Activated T-cell treated with anti-CD3 and anti-CD28 coated beads, Interleukin-2, amount 50 U/mL, for 48 hours (primary cell): ENCODE results near the gene CAPN10.

Source experiments
- DNase-seq, 2 experiments: peaks; one replicate each; pipeline ENCODE4 v3.0.0-alpha.2; 2020

The CAPN10 gene

DNA sequence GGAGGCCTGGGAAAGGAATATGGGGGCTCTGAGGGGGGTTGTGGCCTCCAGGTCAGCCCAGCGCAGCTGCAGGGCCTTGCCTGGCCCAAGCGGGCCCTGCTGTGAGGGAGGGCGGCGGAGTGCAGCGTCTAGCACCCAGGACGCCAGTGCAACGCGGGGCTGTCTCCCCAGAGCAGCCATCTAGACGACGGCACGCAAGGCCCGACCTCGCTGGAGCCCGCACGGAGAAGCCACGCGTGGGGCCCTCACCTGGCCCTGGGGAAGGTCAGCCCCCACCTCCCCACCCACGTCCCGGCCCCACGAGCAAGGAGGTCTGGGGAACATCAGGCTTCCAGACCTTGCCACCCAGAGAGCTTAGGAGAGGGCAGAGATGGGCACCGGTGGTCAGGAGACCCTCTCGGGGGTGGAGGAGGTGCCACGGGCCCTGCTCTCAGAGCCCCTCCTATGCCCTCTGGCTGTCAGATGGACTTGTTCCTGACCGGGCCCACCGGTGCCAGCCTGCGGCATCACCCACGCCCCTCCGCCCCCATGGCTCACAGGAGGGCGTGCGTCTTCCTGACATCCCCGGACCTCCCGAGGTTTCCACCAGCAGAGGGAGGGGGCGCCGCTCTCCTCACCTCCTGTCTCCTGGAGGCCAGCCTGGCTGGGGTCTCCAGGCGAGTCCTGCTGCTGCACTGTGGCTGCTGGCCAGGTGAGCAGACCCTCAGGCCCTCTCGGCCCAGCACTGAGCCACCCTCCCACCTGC lies 55.7 kb downstream of the CAPN10 start:
- no peak for DNase-seq

DNA sequence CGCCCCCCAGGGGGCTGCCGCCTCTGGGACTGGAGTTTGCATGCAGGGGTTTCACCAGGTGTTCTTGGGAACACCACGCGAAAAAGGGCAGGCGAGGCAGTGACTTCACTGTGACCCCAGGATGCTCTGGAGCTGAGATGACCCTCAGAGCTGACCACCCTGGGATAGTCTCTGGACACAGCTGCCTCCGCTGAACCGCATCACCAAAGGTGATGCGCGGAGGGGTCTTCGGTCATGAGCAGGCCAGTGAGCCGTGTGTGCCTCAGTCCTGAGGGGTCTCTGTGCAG lies 56.2 kb downstream of the CAPN10 start:
- peak; percentile 6 to 7 for DNase-seq

DNA sequence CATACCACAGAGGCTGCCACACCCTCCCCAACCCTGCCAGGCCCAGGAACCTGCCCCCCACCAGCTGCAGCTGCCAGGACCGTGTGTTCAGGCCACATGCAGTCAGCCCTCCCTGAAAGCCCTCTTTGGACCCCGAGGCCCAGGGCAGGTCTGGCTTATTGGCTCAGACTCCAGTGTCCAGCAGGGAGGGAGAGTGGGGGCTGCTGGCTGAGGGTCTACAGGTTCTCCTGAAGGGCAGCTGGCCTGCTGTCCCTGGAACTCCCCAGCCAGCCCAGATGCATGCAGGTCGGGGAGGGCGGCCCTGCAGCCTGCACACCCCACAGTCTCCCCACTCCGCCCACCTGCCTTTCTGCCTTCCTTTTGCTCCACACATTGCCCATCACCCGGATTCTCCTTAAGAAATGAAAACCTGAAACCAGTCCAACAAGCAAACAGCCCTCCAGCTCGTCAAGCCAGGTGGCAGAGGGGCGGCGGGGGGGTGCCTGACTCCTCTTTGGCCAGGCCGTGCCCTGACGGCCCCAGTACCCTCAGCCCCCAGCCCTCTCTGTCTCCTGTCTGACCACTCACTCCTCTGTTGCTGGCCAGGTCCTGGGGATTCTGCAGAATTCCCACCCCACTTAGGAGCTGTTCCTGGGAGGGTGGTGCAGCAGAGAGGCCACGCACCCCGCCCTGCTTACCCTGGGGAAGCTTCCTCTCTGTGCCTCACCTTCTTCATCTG lies 56.7 kb downstream of the CAPN10 start:
- DNase-seq: peak; percentile 10 to 11

GRCh38 chr2:240643811-240644150 lies 57.2 kb downstream of the CAPN10 start:
- no peak for DNase-seq

- peak in 1 of 2 experiments; percentile 2 for DNase-seq
Observed at GRCh38 chr2:240644171-240644651, 57.7 kb downstream of the CAPN10 start.

DNA sequence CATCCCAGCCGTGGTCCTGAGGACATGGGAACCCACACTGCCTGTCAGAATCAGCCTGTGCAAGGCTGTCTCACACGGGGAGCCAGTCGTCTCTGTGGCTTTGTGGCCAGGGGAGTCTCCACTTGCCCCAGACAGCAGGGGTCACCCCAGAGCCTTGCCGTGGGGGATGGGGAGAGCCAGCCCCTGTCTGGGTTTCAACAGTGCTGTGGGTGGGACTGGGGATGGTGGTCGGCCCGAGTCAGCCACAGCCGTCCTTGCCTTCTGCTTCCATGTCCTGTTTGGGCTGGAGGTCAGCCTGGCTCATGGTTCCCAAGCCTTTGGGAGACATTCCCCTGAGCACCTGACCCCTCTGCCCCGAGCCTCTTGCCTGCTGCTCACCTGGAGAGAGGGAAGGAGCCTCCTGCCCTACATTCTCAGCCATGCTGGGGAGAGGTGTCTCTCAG lies 58.3 kb downstream of the CAPN10 start:
- peak in 1 of 2 experiments; percentile 13 for DNase-seq

- DNase-seq: no peak
Observed at GRCh38 chr2:240645346-240645745, 58.8 kb downstream of the CAPN10 start.

- no peak for DNase-seq
Observed at GRCh38 chr2:240645801-240646175, 59.3 kb downstream of the CAPN10 start.

- DNase-seq: peak in 1 of 2 experiments; percentile 22
Observed at GRCh38 chr2:240646176-240646899, 59.8 kb downstream of the CAPN10 start.

DNA sequence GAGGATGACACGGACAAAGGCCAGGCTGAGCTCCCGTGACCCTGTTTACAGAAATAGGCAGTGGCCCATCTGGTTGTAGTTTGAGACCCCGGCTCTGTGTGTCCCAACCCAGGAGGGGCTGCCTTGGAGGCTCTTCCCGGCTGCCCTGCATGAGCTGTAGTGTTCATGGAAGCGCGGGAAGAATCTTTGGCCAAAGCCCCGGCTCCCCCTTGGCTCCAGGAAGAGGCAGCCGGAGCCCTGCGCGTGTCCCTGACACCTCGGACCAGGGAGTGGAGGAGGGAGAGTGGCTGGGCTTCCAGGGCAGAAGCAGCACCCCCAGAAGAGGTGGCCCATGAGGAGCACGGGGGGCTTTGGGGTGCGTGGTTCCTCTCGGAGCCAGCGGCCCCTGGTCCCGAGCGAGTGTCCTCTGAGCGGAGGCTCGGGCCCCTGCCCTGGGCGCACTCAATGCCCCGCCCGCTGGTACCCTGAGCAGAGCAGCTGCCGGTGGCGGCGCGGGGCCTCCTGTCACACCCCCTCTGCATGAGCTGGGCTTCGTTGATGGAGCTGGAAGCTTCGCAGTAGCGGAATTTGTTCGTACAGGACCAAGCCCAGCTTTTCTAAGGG lies 60.5 kb downstream of the CAPN10 start:
- peak in 1 of 2 experiments; percentile 13 for DNase-seq

DNA sequence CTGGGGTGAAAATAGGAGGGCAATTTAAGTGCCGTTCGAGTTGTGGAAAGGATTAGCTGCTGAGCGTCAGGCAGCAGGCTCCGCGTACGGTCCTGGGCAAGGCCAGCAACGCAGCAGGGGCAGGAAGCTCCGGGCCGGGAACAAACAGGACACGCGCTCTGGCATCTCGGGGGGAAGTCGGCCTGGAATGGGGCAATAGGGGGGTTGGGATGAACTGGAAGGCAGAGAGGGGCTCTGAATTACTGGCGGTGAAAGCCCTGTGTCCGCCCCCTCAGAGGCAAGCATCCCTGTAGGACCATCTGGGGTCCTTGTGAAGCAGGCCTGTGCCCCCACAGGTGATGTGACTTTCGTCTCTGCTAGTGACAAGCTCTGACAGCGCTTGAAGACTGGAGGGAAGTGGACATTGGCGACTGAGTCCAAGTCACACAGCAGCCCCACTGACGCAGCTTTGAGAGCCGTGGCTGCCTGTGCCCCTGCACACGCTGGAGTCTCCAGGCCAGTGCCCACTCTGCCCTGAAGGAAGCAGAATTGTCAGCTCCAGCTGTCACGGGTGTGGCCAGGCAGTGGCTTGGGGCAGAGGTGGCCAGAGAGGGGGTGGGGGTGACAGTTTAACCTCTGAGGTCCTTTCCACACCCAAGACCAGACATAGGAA lies 61.1 kb downstream of the CAPN10 start:
- DNase-seq: peak in 1 of 2 experiments; percentile 11

DNA sequence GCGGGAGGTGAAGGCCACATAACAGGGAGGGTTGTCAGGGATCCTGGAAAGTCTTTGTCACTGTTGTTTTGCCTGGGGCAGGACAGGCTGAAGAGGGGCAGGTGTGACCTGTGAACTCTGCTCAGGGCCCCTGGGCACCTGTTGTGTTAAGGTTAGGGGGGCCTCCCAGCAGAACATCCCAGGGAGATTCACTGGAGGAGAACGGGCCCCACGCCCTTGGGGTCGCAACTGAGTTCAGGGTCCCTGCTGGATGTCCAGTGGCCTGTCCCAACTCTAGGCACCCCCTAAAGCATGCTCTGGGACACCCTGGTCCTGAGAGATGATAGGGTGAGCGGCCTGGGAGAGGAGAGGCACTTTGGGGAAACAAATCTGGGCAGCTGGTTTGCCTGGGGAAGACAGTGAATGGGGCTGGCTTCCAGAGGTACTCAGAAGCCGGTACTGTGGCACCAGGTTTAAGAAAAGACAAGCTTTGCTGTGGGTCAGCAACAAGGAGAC lies 61.7 kb downstream of the CAPN10 start:
- DNase-seq: peak in 1 of 2 experiments; percentile 8
